ENCODE measurements around the gene CAPN1. TPM values are rescaled to one million over a fixed set of nuclear protein-coding genes. Genes with fewer than 3 reads are reported as not detected.
A peak's percentile ranks its signal among the peaks of the same experiment; 100 is the strongest.
"Not testable (repeated sequence)": the region's sequence is repeated elsewhere in the genome, so short reads cannot be mapped to it uniquely, and the experiment has no call there.

CAPN1 gene
- total RNA-seq, 1 experiment from 2014 or later = 195 TPM

GRCh38 chr11:65217441-65218423, 36.0 kb downstream of the CAPN1 start:
- DNase-seq (ENCODE audit: low read depth) = no peak

GRCh38 chr11:65218446-65218845, 36.7 kb downstream of the CAPN1 start:
- no peak for DNase-seq (ENCODE audit: low read depth)

- peak; percentile 55 for DNase-seq (ENCODE audit: low read depth)
Observed at GRCh38 chr11:65219930-65220213, 38.1 kb downstream of the CAPN1 start.

DNA sequence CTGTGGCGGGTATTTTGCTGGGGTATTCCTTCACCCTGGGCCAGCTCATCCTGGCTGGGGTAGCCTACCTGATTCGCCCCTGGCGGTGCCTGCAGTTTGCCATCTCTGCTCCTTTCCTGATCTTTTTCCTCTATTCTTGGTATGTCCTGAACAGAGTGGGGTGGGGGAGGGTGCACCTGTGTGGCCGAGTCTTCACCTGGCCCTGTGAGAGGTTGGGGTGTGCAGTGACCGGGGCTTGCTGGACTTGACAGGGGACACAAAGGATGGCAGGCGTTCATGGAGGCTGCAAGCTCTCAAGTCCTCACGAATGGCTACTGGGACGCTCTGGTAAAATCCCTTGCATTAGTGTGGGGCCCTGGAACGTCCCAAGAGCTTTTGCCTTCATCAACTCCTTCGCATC, 39.3 kb downstream of the CAPN1 start:
- DNase-seq (ENCODE audit: low read depth) = no peak

GRCh38 chr11:65223011-65223410, 41.3 kb downstream of the CAPN1 start:
- no peak for DNase-seq (ENCODE audit: low read depth)

GRCh38 chr11:65224930-65225278, 43.2 kb downstream of the CAPN1 start:
- DNase-seq (ENCODE audit: low read depth) = peak; percentile 46

- peak; percentile 62 for DNase-seq (ENCODE audit: low read depth)
Observed at GRCh38 chr11:65225279-65226102, 43.8 kb downstream of the CAPN1 start.

GRCh38 chr11:65226103-65226442, 44.3 kb downstream of the CAPN1 start:
- DNase-seq (ENCODE audit: low read depth) = no peak

DNA sequence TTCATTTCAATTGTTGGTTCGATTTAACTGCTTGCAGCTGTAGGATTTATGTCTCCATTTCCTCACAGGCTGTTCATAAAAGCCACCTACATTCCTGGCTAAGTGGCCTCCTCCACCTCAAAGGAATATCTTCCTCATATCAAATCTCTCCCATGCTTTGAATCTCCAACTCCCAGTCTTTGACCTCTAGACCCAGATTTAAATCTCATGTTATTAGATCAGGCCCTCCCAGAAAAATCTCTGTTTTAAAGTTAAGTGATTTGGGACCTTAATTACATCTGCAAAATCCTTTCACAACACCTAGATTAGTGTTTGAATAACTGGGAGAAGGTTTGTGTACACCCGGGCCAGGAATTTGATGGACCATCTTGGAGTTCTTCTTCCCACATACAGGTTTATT, 46.2 kb downstream of the CAPN1 start:
- no peak for DNase-seq (ENCODE audit: low read depth)

DNA sequence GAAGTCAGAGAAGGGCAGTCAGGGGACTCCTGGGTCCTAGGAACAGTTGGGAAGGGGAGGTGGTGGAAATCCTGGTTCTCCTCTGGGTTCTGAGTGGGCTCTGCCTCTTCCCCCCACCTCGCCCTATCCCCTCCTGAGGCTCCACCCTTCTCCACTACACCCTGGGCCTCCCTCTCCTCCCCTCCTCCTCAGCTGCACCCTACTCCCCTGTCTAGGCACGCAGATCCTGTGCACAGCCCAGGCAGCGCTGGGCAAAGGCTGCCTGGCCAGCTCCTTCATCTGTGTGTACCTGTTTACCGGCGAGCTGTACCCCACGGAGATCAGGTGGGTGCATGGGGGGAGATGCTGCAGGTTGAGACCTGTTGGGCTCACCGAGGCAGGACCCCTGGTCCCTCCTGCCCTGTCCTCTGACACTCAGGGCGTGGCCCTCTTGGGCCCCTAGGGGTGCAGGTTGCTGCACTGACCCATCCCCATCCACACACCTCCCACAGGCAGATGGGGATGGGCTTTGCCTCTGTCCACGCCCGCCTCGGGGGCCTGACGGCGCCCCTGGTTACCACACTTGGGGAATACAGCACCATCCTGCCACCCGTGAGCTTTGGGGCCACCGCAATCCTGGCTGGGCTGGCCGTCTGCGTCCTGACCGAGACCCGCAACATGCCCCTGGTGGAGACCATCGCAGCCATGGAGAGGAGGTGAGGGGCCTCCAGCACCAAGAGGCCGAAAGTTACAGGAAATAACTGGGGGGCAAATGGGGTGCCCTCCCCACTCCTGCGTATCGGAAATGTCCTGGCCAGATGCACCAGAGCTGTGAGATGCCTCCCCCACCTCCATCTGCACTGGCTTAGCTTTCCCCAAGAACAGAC, 54.7 kb downstream of the CAPN1 start:
- no peak for DNase-seq (ENCODE audit: low read depth)

DNA sequence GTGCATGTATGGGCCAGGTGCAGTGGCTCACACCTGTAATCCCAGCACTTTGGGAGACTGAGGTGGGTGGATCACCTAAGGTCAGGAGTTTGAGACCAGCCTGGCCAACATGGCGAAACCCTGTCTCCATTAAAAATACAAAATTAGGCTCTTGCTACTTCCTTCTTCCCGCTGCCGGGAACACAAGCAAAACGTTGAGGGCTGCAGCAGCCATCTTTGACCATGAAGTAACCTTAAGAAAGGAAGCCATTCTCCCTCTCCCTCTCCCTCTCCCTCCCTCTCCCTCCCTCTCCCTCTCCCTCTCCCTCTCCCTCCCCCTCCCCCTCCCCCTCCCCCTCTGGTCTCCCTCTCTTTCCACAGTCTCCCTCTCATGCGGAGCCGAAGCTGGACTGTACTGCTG, 56.6 kb downstream of the CAPN1 start:
- DNase-seq (ENCODE audit: low read depth) = not testable (repeated sequence)

- DNase-seq (ENCODE audit: low read depth) = no peak
Observed at GRCh38 chr11:65241134-65241533, 59.4 kb downstream of the CAPN1 start.

- no peak for DNase-seq (ENCODE audit: low read depth)
Observed at GRCh38 chr11:65241692-65242091, 60.0 kb downstream of the CAPN1 start.

DNA sequence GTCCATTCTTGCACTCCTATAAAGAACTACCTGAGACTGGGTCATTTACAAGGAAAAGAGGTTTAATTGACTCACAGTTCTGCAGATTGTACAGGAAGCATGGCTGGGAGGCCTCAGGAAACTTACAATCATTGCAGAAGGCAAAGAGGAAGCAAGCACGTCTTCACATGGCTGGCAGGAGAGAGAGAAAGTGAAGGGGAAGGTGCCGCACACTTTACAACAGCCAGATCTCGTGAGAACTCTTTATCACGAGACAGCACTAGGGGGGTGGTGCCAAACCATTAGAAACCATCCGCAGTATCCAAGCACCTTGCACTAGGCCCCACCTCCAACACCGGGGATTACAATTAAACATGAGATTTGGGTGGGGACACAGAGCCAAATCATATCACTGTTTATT, 60.7 kb downstream of the CAPN1 start:
- DNase-seq (ENCODE audit: low read depth) = no peak

DNA sequence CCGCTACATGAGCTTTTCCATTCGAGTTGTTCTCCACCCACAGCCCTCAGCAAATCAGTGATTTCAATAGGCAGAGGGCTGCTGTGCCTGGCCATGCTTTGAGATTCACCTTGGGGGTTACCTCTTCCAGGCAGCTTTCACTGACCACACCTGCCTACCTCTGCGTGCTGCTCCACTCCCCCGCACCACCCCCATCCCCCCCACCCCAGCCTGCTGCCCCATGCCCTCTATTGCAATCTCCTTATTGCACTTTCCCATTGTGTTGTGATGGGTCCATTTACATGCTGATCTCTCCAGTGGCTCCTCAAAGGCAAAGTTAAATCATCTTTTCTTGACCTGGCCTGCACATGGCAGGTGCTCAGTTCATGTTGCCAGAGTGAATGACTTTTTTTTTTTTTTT, 62.1 kb downstream of the CAPN1 start:
- DNase-seq (ENCODE audit: low read depth) = no peak

GRCh38 chr11:65245046-65245445, 63.3 kb downstream of the CAPN1 start:
- not testable (repeated sequence) for DNase-seq (ENCODE audit: low read depth)

- no peak for DNase-seq (ENCODE audit: low read depth)
Observed at GRCh38 chr11:65246506-65246905, 64.8 kb downstream of the CAPN1 start.

- not testable (repeated sequence) for DNase-seq (ENCODE audit: low read depth)
Observed at GRCh38 chr11:65248184-65248710, 66.5 kb downstream of the CAPN1 start.

DNA sequence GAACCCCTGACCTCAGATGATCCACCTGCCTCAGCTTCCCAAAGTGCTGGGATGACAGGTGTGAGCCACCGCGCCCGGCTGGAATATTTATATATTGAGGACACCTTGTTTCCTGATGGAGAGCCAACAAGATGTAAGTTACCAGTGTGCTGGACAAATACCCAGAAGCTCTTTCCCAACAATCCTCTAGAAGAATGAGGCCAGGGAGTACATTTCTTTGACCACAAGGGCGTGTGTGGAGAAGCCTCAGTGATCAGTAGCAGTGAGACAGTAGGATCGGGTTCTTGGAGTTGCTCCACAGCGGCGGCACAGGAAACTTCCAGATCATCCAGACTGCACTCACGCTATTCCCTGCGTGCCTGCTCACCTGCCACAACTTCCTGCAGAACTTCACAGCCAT, 69.7 kb downstream of the CAPN1 start:
- DNase-seq (ENCODE audit: low read depth) = no peak

DNA sequence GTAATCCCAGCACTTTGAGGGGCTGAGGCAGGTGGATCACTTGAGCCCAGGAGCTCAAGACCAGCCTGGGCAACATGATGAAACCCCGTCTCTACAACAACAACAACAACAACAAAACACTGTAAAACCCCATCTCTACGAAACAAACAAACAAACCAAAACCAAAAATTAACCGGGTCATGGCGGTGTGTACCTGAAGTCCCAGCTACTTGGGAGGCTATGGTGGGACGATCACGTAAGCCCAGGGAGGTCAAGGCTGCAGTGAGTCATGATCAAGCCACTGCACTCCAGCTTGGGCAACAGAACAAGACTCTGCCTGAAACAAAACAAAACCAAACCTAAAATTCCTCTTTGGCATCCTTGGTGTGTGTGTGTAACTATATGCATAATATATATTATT, 73.0 kb downstream of the CAPN1 start:
- DNase-seq (ENCODE audit: low read depth) = peak; percentile 15

GRCh38 chr11:65258988-65259387, 77.3 kb downstream of the CAPN1 start:
- no peak for DNase-seq (ENCODE audit: low read depth)

DNA sequence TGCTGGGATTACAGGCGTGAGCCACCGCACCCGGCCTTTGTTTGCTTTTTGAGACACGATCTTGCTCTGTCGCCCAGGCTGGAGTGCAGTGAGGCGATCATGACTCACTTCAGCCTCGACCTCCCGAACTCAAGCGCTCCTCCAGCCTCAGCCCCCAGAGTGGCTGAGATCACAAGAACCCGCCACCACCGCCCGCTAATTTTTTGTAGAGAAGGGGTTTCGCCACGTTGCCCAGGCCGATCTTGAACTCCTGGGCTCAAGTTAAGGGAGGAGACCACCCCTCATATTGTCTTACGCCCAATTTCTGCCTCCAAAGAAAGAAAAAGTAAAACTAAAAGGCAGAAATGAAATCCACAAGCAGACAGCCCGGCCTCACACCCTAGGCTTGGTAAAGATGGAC, 78.6 kb downstream of the CAPN1 start:
- DNase-seq (ENCODE audit: low read depth) = no peak
